ENCODE data around the gene TRANK1.
A peak's percentile ranks its signal among the peaks of the same experiment; 100 is the strongest.
"Not testable (repeated sequence)": the region's sequence is repeated elsewhere in the genome, so short reads cannot be mapped to it uniquely, and the experiment has no call there.

Gene TRANK1

DNA sequence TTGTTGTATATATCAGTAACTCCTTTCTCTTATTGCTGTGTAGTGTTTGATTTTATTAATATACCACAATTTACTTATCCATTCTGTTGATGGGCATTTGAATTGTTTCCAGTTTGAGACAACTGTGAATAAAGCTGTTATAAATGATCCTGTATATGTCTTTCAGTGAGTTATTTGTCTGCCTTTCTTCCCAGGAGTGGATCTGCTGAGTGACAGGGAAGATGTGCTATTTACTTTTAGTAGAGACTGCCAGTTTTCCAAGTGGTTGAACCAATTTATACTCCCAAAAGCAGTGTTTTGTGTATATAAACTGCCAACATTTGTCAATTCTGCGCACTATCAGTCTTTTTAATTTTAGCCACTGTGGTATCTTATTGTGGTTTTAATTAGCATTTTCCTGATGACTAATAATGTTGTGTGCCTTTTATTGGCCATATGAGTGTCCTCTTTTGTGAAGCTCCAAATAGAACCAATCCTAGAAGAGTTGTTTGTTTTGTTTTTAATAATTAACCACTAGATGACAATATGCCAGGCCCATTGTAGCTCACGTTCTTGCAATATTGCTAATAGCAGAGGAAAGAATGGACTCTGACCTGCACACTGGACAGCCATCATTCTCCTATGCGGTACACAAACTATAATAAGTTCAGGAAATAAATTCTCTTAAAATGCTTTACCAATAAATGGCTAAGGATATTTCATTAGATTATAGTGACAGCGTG is 25.3 kb downstream of the TRANK1 start:
- DNase-seq (ENCODE audit: low spot score) = no peak

DNA sequence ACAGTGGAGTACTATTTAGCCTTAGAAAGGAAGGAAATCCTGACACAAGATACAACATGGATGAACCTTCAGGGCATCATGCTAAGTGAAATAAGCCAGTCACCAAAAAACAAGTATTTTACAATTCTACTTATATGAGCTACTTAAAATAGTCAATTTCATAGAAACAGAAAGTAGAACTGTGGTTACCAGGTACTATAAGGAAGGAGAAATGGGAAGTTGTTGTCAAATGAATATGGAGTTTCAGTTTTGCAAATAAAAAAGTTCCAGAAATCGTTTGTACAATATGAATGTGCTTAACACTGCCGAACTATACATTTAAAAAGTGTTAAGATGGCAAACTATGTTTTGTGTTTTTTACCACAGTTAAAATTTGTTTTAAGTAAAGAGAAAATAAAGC is 26.8 kb downstream of the TRANK1 start:
- no peak for DNase-seq (ENCODE audit: low spot score)

DNA sequence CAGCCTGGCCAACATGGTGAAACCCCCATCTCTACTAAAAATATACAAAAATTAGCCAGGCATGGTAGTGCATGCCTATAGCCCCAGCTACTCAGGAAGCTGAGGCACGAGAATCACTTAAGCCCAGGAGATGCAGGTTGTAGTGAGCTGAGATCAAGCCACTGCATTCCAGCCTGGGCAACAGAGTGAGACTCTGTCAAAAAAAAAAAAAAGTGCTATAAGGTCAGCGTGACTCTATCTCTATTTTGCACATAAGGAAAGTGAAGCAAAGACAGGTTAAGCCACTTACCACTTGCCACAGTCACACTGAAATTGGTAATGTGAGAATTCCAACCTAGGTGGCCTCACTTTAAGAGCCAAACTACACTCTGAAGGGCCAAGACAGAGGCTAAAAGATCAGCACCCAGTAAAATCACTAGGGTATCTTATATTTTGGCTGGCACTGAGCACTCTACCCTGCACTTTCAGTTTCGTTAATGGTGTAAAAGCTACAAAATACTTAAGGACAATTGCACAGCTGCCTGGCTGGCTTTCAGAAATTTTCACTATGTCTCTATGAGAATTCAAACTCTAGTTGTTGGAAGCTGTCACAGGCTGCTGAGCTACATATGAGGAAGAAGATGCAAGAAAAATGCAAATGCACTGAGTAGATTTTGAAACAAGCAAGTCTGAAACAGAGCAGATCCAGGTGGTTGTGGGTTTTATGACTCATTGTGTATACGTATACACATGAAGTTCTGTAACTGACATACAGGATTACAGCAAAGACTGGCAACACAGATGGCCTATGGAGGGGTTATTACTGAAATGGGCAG is 32.7 kb downstream of the TRANK1 start:
- DNase-seq (ENCODE audit: low spot score) = peak; percentile 33

DNA sequence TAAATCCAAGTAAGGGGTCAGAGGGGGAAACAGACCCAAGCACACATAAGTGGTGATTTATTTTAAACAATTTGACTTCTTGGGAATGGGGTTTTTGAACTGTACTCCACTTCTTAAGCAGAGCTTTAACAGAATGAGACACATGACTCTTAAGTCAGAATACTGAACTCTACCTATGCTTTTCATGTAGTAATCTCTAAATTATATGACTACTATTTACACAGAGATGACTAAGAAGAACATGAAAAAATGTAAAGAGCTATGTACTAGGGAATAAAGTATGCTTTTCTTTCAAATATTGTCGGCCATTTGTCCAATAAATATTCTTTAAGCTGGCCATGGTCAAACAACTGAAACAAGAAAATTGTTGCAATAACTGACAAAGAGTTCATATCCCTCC is 35.2 kb downstream of the TRANK1 start:
- no peak for DNase-seq (ENCODE audit: low spot score)

DNA sequence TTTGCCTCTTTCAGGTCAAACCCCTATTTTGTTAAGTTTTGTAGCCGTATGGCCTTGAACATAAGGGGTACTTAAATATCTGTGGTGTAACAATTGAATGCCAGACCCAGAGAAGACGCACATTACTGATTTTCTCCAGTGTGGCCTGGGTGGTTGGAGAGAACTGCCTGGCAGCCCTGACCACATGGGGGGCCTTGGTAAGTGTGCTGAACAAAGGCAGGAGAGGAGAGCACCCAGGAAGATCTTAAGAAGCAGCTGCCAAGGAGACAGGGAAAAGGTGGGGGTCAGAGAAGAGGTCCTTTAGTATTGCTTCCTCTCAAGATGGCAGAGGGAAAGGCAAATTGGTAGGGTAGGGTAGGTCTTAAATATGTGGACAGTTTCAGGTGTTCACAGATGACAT is 35.7 kb downstream of the TRANK1 start:
- no peak for DNase-seq (ENCODE audit: low spot score)

DNA sequence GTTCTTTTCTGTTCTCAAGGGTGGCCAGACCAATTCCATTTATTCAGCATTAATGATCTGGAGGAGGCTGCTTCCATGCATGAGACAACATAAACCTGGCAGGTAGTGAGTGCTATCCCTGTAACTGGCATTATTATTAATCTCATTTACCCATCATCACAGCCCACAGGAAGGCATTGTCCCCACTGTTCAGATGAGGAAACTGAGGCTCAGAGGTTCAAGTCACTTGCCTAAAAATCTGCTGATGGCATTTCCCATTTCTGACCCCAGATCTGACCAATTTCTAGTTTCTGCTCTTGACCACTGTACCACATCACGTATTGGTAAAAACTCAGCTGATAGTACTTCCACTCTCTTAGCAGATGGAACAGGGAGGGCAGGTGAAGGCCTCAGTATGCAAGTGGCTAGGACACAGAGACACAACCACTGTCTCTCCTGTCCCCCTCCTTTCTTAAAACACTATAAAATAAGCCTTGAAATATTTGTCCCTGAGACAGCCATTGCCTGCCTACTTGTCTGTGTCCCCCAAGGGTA is 36.1 kb downstream of the TRANK1 start:
- DNase-seq (ENCODE audit: low spot score) = no peak

DNA sequence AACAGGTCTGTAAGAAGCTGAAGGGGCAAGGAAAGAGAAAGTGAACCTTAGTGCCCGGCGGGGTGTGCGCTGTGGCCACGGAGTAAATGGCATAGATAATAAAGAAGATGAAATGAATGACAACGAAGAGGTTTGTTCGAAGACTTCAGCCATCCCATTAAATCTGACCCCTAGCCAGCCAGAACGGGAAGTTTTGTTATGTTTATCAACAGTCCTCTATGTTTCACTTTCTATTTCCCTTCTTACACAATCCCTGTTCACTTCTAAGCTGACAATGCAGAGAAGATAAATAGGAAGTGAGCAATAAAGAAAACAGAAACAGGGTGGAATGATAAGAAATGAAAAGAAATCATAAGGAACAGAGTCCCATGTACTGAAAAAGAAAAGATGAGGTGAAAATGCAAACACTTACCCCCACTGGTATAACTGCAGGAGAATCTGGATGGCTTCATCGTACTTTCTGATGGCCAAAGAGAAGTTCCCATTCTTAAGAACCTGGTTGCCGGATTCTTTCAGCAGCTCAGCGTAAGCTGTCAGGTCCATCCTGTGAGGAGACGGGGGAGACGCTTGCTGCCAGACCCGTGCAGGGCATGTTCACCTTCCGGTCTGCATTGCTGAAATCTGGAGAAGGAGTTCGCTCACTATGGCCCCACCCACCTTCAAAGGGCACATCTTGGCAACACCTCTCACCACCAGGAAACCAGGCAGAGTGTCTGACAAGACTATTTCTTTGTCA is 36.8 kb downstream of the TRANK1 start:
- peak; percentile 67 for DNase-seq (ENCODE audit: low spot score)

DNA sequence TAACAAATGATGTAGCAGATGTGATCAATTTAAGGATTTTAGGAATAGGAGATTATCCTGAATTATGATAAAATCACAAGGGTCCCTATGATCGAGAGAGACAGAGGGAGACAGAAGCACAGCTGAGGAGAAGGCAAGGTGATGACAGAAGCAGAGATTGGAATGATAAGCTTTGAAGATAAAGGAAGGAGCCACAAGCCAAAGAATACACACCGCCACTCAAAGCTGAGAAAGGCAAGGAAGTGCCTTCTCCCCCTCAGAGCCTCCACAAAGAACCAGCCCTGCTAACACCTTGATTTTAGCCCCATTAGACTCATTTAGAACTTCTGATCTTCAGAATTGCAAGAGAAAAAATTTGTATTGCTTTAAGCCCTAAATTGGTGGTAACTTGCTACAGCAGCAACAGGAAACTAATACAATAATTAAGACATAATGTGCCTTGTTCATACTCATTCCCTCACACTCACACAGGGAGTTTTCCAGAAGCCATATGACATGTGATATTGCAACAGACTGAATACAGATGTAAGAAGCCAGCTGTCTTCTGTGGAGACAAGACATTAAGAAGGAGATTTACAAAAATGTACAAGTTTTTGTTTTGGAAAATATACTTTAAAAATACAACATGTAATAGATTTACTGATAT is 38.2 kb downstream of the TRANK1 start:
- peak; percentile 47 for DNase-seq (ENCODE audit: low spot score)

DNA sequence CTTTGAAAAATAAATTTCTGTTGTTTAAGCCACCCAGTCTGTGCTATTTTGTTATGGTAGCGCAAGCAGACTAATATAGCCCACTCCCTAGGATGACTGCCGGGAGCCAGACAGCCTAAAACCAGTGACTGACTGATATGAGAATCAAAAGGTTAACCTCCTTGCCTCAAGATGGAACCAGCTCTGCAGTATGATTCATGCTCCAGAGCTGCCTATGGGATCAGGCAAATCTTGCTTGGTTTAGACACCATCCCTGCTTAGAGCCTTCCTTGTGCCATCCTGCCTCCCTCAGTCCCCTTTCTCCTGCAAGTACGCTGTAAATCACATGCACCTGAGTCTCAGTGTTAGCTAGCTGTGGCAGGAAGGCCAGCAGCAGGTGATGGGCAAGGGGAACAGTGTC is 39.3 kb downstream of the TRANK1 start:
- no peak for DNase-seq (ENCODE audit: low spot score)

DNA sequence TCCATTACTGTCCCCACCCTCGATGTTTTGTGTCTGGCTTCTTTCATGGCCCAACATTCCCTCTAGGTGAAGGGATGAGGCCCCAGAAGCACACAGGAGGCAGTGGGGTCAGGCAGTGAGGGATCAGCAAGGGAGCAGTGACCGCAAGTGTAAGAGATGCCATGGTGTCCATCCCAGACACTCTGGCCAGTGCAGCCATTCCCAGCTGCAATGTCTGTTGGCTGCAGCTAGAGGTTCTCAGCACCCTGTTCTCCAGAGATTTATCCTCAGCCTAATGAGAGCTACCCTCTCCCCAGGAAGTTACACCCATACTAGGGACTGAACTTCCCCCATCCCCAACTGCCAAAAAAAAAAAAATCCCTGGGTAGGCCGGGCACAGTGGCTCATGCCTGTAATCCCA is 40.2 kb downstream of the TRANK1 start:
- peak; percentile 44 for DNase-seq (ENCODE audit: low spot score)

DNA sequence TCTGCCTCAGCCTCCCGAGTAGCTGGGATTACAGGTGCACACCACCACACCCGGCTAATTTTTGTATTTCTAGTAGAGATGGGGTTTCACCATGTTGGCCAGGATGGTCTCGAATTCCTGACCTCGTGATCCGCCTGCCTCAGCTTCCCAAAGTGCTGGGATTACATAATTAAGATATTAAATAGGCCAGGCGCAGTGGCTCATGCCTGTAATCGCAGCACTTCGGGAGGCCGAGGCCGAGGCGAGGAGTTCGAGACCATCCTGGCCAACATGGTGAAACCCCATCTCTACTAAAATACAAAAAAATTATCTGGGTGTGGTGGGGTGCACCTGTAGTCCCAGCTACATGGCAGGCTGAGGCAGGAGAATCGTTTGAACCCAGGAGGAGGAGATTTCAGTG is 40.8 kb downstream of the TRANK1 start:
- not testable (repeated sequence) for DNase-seq (ENCODE audit: low spot score)

DNA sequence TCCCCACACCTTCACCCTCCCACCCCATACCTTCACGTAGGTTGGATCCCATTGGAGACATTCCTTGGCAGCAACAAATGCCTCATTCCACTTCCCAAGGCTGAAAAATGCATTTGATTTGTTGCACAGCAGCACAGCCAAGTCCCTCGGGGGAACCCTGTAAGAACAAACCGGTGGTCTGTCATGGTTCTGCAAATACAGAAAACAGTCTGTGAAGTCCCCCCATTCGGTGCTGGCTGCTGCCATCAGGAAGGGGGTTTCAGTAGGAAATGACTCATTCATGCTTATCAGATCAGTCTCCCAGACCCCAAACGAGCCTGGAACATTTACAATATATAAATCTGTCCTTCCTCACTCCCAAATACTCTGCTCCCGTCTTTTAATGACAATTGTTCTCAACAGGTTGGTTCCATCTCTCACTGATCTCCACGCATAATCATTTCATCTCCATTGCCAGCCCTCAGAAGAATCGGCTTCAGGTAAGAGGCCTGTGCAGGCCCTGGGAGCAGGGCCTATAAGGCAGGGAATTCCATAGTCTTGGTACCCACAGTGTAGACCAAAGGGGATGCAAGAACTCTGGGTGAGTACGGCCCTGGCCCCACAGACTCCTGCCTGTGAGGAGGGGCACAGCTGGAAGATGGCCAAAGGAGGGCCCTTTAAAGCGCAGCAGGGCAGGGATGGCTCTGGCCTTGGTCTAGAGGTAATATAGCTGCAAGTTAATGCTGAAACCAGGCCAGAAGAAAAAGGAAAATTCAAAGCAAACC is 41.6 kb downstream of the TRANK1 start:
- no peak for DNase-seq (ENCODE audit: low spot score)

DNA sequence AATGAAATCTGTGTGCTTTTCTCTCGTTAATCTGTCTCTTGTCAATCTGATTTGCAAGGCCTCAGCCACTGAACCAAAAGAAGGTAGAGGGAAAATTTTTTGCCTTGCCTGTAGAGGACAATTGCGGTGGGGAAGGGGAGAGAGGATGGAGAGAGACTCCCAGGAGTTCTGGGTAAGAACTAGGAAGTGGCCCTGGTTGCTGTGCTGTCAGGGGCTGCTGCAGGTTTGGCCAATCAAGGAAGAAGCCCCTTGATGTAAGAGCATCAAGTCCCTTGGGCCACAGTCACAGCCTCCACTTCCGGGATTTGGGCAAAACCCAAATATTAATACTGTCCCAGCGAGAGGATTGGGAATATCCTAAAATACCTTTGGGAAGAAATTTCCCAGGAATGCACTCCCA is 43.3 kb downstream of the TRANK1 start:
- DNase-seq (ENCODE audit: low spot score) = no peak

DNA sequence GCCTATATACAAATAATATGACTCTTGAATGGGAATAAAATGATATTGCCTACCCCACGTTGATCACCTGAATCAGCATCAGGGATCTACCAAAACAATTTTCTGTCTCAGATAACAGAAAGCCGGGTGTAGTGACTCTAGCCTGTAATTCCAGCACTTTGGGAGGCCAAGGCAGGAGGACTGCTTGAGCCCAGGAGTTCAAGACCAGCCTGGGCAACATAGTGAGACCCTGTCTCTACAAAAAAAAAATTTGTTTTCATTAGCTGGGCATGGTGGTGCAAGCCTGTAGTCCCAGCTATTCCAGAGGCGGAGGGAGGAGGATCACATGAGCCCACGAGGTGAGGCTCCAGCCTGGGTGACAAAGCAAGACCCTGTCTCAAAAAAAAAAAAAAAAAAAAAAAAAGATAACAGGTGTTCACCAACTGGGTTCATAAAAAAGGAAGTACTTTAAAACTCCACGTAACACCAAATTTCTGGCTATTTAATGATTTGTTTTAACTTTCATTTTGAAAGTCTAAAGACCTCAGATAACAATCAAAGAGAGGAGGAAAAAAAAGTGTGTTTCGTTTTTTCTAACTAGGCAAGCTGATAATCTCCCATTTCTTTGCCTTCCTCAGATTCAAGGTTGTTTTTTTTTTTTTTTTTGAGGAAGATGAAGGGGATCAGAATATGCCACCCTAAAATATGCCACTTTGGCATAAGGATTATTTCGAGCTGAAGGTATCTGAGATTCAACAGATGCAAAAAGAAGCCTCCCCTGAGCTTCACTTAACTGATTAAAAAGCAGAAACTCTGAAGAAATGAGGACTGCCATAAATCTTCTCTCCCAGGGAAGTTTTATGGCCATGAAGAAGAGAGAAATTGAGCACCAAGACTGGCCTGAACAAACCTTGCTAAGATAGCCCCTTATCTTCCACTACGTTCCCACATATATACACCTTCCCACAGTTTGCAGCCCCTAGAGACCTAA is 44.1 kb downstream of the TRANK1 start:
- no peak for DNase-seq (ENCODE audit: low spot score)

DNA sequence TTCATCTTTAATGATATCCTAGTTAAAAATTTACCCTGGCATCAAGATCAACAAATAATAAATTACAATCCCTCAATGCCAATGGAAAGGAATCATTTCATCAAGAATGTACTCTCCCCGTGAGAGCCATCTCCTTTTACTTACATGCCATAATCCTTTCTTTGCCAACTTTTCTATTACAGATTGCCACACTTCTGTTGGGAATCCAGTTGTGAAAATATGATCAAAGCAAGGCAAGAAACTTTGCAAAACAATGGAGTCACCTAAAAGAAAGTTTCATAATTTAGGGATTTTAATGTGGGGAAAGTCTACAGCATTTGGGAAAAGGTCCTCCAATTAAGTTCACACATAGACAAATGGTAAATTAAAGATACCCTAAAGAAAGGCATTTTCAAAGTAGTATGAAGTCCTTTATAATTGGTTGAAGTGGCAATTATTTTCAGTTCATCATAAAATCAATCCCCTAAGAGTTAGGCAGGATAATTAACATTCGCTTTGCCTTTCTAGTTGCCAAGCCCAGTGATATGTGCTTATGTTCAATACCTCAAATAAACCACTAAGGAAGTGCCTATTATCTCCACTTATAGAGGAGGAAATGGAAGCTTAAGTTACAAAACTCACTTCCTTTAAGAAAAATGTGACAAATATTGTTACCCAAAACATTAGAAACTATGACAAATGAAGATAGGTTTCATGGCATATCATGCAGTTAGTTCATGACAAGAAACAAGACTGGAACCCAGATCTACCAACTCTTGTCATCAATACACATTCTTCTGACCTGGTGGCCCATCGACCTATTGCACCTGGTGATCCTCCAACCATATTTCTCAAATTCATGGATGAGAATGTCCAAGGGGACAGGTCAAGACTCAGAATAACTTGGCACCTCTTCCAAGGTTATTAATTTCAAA is 49.1 kb downstream of the TRANK1 start:
- DNase-seq (ENCODE audit: low spot score) = no peak

DNA sequence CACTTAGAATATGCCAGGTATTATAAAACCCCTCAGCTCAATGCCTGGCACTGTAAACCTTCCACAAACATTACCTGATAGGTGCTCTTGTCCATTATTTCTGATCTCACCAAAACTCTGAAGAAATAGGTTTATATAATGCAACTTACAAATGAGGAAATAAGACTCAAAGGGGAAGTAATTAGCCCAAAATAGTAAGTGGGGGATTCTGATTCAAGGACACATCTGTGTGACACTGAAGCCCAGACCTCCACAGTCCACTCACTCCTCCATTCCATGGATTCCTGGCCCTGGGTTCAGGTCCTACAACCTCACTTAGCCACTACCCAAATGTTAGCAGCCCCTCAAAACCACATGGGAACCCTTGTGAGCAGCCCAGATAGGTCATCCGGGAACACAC is 49.9 kb downstream of the TRANK1 start:
- DNase-seq (ENCODE audit: low spot score) = no peak

DNA sequence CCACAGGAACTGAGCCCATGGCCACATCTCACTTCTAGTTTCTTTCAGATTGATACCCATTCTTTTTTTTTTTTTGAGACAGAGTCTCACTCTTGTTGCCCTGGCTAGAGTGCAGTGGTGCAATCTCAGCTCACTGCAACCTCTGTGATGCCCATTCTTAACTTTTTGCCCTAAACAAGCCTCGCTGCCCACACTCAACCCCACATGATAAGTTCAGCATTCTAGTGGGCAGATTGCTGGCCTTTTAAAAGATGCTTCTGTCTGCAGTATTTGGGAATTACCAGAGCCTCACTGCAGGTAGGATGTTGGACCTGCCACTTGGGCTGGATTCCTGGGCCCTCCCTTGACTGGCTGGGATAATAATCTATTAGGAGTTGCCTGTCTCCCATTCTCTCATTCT is 51.0 kb downstream of the TRANK1 start:
- no peak for DNase-seq (ENCODE audit: low spot score)

DNA sequence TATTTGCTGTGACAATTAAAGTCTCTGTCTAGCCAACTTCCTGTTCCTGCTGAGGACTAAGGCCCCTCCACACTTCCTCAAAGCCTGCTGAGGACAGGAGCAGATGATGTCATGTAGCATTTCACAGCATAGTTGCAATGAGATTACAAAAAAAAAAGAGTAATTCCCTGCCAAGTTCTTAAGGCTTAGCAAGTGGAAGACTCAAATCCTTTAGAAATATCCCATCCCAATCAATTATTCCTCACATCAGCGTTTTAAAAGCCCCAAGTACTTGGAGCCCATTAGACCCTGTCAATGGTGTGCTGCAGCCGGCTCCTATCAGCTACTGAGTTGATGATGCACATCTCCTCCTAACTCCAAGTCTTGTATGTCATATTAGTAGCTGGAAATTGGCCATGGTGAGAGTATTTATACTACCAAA is 51.7 kb downstream of the TRANK1 start:
- peak; percentile 64 for DNase-seq (ENCODE audit: low spot score)

Data from GM03348 (cell line).